Activated T-cell treated with anti-CD3 and anti-CD28 coated beads for 24 hours (primary cell): ENCODE measurements around the gene FBXW5.

Experiments
- DNase-seq: peaks from one replicate; pipeline ENCODE4 v3.0.0-alpha.2; 2020; ENCODE audit warnings: low read depth

The FBXW5 gene

GRCh38 chr9:136906266-136906665 lies 38.3 kb downstream of the FBXW5 start:
- DNase-seq = no peak

- no peak for DNase-seq
Observed at GRCh38 chr9:136903041-136903554, 41.4 kb downstream of the FBXW5 start.

- peak; percentile 84 for DNase-seq
Observed at GRCh38 chr9:136902259-136902821, 42.2 kb downstream of the FBXW5 start.

GRCh38 chr9:136901516-136902258 lies 42.9 kb downstream of the FBXW5 start:
- peak; percentile 72 for DNase-seq

- DNase-seq = no peak
Observed at GRCh38 chr9:136900988-136901515, 43.5 kb downstream of the FBXW5 start.

- no peak for DNase-seq
Observed at GRCh38 chr9:136900556-136900955, 44.0 kb downstream of the FBXW5 start.

- DNase-seq = no peak
Observed at GRCh38 chr9:136899196-136899595, 45.3 kb downstream of the FBXW5 start.

- DNase-seq = no peak
Observed at GRCh38 chr9:136898483-136899100, 45.9 kb downstream of the FBXW5 start.

- no peak for DNase-seq
Observed at GRCh38 chr9:136896027-136896426, 48.5 kb downstream of the FBXW5 start.

GRCh38 chr9:136890661-136891060 lies 53.9 kb downstream of the FBXW5 start:
- DNase-seq = no peak
